Osteoblast (primary cell): Measurements from ENCODE around the gene EGFR. TPM values are rescaled to one million over a fixed set of nuclear protein-coding genes. Genes with fewer than 3 reads are reported as not detected.

Source experiments
- DNase-seq: peaks from one replicate; pipeline ENCODE4 v3.0.0; 2011; ENCODE audit warnings: low spot score, mixed read lengths; ENCODE audit not compliant: insufficient read length; ENCODE audit errors: missing footprints
- H2AFZ ChIP-seq: 2 replicates; pipeline ENCODE4 v1.6.0; 2011; ENCODE audit warnings: mild to moderate bottlenecking, low read length
- H3K27ac ChIP-seq: 2 replicates; pipeline ENCODE4 v1.5.1; 2011; ENCODE audit warnings: mild to moderate bottlenecking, low read depth, low read length, moderate library complexity
- H3K27me3 ChIP-seq: 2 replicates; pipeline ENCODE4 v1.6.0; 2012; ENCODE audit warnings: mild to moderate bottlenecking, control low read depth, inconsistent platforms, low read length, moderate library complexity; ENCODE audit not compliant: insufficient read depth
- H3K36me3 ChIP-seq: 2 replicates; pipeline ENCODE4 v1.5.1; 2011; ENCODE audit warnings: mild to moderate bottlenecking, low read length, control low read depth, moderate library complexity; ENCODE audit not compliant: insufficient read depth
- H3K4me1 ChIP-seq: 2 replicates; pipeline ENCODE4 v1.5.1; 2011; ENCODE audit warnings: mild to moderate bottlenecking, low read length, control low read depth, moderate library complexity; ENCODE audit not compliant: insufficient read depth
- H3K4me2 ChIP-seq: 2 replicates; pipeline ENCODE4 v1.6.0; 2011; ENCODE audit warnings: mild to moderate bottlenecking, low read length; ENCODE audit not compliant: insufficient read depth
- H3K4me3 ChIP-seq: fragments of 200-600 bp; sonication (generic); 3 replicates; pipeline ENCODE4 v1.5.1; 2012; ENCODE audit warnings: mild to moderate bottlenecking, low read length, inconsistent platforms; ENCODE audit not compliant: insufficient read depth
- H3K79me2 ChIP-seq: 2 replicates; pipeline ENCODE4 v1.6.0; 2012; ENCODE audit warnings: mild to moderate bottlenecking, low read length, control low read depth, inconsistent platforms; ENCODE audit not compliant: insufficient read depth
- H3K9me3 ChIP-seq: 2 replicates; pipeline ENCODE4 v1.5.1; 2011; ENCODE audit warnings: low read depth, low read length, control low read depth
- H4K20me1 ChIP-seq: 2 replicates; pipeline ENCODE4 v1.6.0; 2012; ENCODE audit warnings: mild to moderate bottlenecking, low read length, control low read depth; ENCODE audit not compliant: insufficient read depth
- CTCF ChIP-seq: IDR thresholded peaks from 2 replicates; pipeline ENCODE4 v1.5.1; 2011; ENCODE audit warnings: mild to moderate bottlenecking, low read depth, low read length, moderate library complexity; ENCODE audit errors: extremely low read depth
- total RNA-seq: library from RNA; depleted of rRNA; stranded (reverse); fragments of >200 nt; gene quantifications from 2 replicates; pipeline ENCODE4 v1.2.3, GENCODE V29; 2012

The EGFR gene
- total RNA-seq, 1 donor = 104 TPM

DNA sequence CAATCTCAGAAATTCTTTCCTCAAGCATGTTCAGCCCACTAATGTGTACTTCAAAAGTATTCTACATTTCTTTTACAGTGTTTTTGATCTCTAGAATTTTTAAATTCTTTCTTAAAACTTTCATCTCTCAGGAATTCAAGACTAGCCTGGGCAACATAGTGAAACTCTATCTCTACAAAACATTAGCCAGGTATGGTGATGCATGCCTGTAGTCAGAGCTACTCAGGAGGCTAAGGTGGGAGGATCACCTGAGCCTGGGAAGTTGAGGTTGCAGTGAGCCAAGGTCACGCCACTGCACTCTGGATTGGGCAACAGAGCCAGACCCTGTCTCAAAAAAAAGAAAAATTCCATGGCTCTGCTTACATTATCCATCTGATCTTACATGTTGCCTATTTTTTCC is 5.0 kb upstream of the EGFR start:
- no peaks in the 10 kb centered on the region for H3K27me3 ChIP-seq
- no peak for DNase-seq
- no peak overlapping the region for H3K4me3 ChIP-seq
- H2AFZ ChIP-seq = no peak overlapping the region
- no peaks in the 10 kb centered on the region for H3K9me3 ChIP-seq
- no peaks in the 10 kb centered on the region for H3K36me3 ChIP-seq
- no peak for TF ChIP-seq CTCF
- H3K4me2 ChIP-seq = no peak overlapping the region
- H3K79me2 ChIP-seq = peaks cover 9% of the 10 kb centered on the region
- H3K27ac ChIP-seq = no peak overlapping the region
- peaks cover 12% of the 10 kb centered on the region for H3K4me1 ChIP-seq
- no peaks in the 10 kb centered on the region for H4K20me1 ChIP-seq

DNA sequence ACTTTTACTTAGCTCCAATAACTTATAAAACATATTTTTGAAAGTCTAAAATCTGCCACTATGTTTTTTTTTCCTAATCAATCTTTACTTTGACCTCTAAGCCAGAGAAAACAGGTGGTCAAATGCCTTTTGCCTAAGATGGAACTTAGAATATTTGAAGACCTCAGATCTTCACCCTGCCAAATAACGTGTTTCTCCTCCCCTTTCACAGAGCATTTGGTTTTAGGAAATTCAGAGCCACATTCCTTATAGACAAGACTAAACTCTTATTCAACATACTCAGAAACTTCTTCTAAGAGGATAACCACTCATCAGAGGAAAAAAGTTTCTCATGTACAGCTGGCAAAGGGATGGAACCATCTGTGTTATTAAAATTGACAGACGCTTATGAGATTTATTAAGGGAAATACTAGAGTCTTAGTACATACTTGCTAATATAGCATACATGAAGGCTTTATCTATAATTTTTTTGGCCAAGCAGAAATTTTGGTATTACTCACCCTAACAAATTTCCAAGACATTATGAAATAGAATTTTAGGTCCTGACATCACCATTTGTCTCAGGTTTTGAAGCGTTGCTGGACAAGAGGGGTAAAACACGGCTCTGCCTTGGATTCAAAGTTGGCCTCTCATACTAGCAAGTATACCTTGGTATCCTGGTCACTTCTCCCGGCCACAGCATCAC is 2.6 kb upstream of the EGFR start:
- TF ChIP-seq CTCF = no peak
- Histone ChIP-seq H3K4me2 (no peak overlapping the region), H3K4me1 (peaks cover 20% of the 10 kb centered on the region), H3K79me2 (peaks cover 32% of the 10 kb centered on the region), H4K20me1 (no peaks in the 10 kb centered on the region), H3K36me3 (peaks cover 5% of the 10 kb centered on the region), H2AFZ (no peak overlapping the region), H3K27me3 (no peaks in the 10 kb centered on the region), H3K9me3 (no peaks in the 10 kb centered on the region), H3K27ac (peak overlapping the region; percentile 29), H3K4me3 (no peak overlapping the region)
- peak; percentile 85 for DNase-seq

GRCh38 chr7:55016746-55017090 is 2.1 kb upstream of the EGFR start:
- TF ChIP-seq CTCF = no peak
- peaks cover 37% of the 10 kb centered on the region for H3K79me2 ChIP-seq
- H3K36me3 ChIP-seq = peaks cover 6% of the 10 kb centered on the region
- DNase-seq = no peak
- peak overlapping the region; percentile 29 for H3K27ac ChIP-seq
- H4K20me1 ChIP-seq = no peaks in the 10 kb centered on the region
- no peaks in the 10 kb centered on the region for H3K27me3 ChIP-seq
- no peaks in the 10 kb centered on the region for H3K9me3 ChIP-seq
- H3K4me1 ChIP-seq = peaks cover 25% of the 10 kb centered on the region
- no peak overlapping the region for H3K4me2 ChIP-seq
- no peak overlapping the region for H3K4me3 ChIP-seq
- H2AFZ ChIP-seq = no peak overlapping the region

DNA sequence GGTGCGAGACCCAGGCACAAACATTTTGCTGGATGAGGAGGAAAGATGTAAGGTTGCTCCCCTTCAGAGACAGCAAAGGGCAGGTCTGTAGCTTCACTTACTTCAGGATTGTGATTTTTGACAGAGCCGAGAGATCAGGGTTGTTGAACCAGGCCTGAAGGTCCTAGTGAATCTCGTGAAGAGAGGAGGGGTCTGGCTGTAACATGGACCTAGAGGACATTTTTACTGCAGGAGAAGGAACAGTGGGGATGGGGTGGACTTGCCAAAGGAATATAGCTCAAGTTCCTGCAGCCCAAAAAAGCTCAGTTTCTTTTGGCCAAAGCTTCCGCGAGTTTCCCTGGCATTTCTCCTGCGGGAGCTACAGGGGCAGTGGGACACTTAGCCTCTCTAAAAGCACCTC is 976 bp upstream of the EGFR start:
- Histone ChIP-seq H3K4me3 (peak overlapping the region; percentile 82), H3K79me2 (peaks cover 49% of the 10 kb centered on the region), H3K4me2 (peak overlapping the region; percentile 76), H3K4me1 (peaks cover 36% of the 10 kb centered on the region), H3K27ac (no peak overlapping the region), H3K9me3 (no peaks in the 10 kb centered on the region), H2AFZ (peak overlapping the region; percentile 65), H4K20me1 (peaks cover 5% of the 10 kb centered on the region), H3K27me3 (no peaks in the 10 kb centered on the region), H3K36me3 (peaks cover 6% of the 10 kb centered on the region)
- no peak for TF ChIP-seq CTCF
- peak; percentile 85 for DNase-seq
